BE2C (cell line): ENCODE results near the gene ARHGEF38.

ENCODE experiments used
- DNase-seq: peaks from one replicate; pipeline ENCODE4 v3.0.0-alpha.2; 2020
- H3K27me3 ChIP-seq: fragments of 250-450 bp; sonication (Bioruptor Pico); 2 replicates; pipeline ENCODE4 v1.5.1; 2020; ENCODE audit warnings: mild to moderate bottlenecking
- H3K36me3 ChIP-seq: fragments of 250-450 bp; sonication (Bioruptor Pico); 2 replicates; pipeline ENCODE4 v1.5.1; 2020; ENCODE audit warnings: mild to moderate bottlenecking
- H3K4me1 ChIP-seq: fragments of 250-450 bp; sonication (Bioruptor Pico); 2 replicates; pipeline ENCODE4 v1.5.1; 2020
- H3K4me3 ChIP-seq: 2 replicates; pipeline ENCODE4 v1.5.1; 2011; ENCODE audit warnings: low read depth, low read length
- H3K9me3 ChIP-seq: fragments of 250-450 bp; sonication (Bioruptor Pico); 2 replicates; pipeline ENCODE4 v1.5.1; 2020
- CTCF ChIP-seq: IDR thresholded peaks from 2 replicates; pipeline ENCODE4 v1.5.1; 2012; ENCODE audit warnings: mild to moderate bottlenecking, low read depth, low read length

ARHGEF38 gene

DNA sequence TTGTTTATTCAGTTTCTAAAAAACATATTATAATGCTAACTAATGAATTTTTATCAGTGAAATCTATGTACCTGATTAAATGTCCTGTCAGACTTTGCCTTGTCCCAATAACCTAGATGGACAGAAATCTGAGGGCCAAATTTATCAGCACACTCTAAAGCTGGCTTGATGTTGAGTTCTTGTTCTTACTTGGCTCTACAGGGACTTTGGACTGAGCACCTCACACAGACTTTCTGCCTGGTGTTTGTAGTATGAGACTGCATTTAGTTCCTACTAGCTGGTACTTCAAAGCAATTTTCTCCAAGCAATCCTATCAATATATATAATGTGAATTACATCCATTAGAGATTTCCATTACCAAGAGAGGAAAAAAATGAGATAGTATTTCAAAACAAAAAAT lies 118.3 kb downstream of the ARHGEF38 start:
- no peak for TF ChIP-seq CTCF
- Histone ChIP-seq H3K4me3 (no peak overlapping the region), H3K36me3 (no peaks in the 10 kb centered on the region), H3K4me1 (no peaks in the 10 kb centered on the region), H3K27me3 (no peaks in the 10 kb centered on the region), H3K9me3 (no peaks in the 10 kb centered on the region)
- no peak for DNase-seq

DNA sequence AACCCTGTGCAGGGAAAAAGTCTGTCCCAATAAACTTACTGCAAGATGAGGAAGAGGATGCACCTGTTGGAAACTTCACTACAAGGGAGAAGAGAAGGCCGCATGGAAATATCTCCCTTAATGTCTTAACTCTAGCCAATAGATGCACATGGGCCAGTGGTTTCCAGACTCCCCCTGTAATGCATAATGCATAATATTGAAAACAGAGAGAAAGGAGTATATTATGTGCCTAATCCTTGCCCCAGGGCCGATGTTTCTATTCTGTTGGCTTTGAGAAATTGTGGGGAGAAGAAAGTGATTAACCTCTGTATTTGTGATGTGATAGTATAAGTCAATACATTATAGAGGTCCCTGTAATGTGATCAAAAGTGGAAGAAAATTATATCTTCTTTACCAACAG lies 118.9 kb downstream of the ARHGEF38 start:
- Histone ChIP-seq H3K36me3 (no peaks in the 10 kb centered on the region), H3K4me3 (no peak overlapping the region), H3K4me1 (no peaks in the 10 kb centered on the region), H3K9me3 (no peaks in the 10 kb centered on the region), H3K27me3 (no peaks in the 10 kb centered on the region)
- TF ChIP-seq CTCF = no peak
- no peak for DNase-seq

DNA sequence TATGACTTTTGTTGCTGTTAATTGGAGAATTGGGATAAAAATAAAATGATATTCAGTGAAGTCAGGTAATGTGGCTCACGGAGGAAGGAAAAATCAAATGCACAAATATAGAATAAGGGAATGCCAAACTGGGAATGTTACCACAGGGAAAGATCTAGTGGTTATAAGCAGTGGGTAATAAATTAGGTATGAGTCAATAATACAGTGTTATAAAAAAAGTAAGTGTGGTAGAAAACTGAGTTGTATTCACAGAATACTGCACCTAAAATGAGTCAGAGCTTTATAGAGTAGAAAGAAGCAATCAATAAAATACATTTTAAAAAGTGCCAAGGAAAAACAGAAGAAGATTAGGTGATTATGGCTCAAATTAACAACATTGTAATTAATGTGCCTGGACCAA lies 121.6 kb downstream of the ARHGEF38 start:
- H3K27me3 ChIP-seq = no peaks in the 10 kb centered on the region
- TF ChIP-seq CTCF = no peak
- H3K4me1 ChIP-seq = no peaks in the 10 kb centered on the region
- H3K36me3 ChIP-seq = no peaks in the 10 kb centered on the region
- no peak overlapping the region for H3K4me3 ChIP-seq
- no peak for DNase-seq
- H3K9me3 ChIP-seq = no peaks in the 10 kb centered on the region

- Histone ChIP-seq H3K4me1 (no peaks in the 10 kb centered on the region), H3K27me3 (no peaks in the 10 kb centered on the region), H3K9me3 (no peaks in the 10 kb centered on the region), H3K36me3 (peaks cover 9% of the 10 kb centered on the region), H3K4me3 (no peak overlapping the region)
- no peak for DNase-seq
- TF ChIP-seq CTCF = no peak
These were observed 125.3 kb downstream of the ARHGEF38 start for GRCh38 chr4:105677709-105678108.

- no peak overlapping the region for H3K4me3 ChIP-seq
- H3K36me3 ChIP-seq = peaks cover 15% of the 10 kb centered on the region
- H3K4me1 ChIP-seq = no peaks in the 10 kb centered on the region
- no peaks in the 10 kb centered on the region for H3K27me3 ChIP-seq
- DNase-seq = no peak
- no peak for TF ChIP-seq CTCF
- H3K9me3 ChIP-seq = no peaks in the 10 kb centered on the region
These were observed 126.8 kb downstream of the ARHGEF38 start for GRCh38 chr4:105679186-105679585.

DNA sequence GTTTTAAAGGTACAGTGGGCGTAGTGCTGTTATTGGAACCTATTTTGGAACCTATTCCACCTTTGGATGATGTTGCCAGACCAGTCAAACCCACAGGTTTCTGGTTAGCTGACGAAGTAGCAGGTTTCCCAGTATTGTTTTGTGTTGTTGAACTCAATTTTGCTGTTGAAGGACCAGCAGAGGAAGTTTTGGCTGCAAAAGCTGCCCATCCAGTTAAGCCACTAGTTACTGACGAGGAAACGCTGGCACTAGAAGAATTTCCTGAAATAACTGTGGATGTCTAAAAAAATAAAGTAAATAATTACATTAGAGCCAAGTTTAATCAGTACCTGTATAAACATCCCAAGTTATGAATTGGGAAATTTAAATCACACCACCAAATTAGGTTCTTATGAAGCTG lies 130.6 kb downstream of the ARHGEF38 start:
- Histone ChIP-seq H3K4me3 (no peak overlapping the region), H3K4me1 (no peaks in the 10 kb centered on the region), H3K27me3 (no peaks in the 10 kb centered on the region), H3K9me3 (no peaks in the 10 kb centered on the region), H3K36me3 (peaks cover 37% of the 10 kb centered on the region)
- no peak for DNase-seq
- no peak for TF ChIP-seq CTCF
